Smooth muscle cell (in vitro differentiated cells): Measurements from ENCODE around the gene CWC22. TPM values are rescaled to one million over a fixed set of nuclear protein-coding genes. Genes with fewer than 3 reads are reported as not detected.

ENCODE experiments used
- DNase-seq: peaks from one replicate; lab custom pipeline; 2025; ENCODE audit not compliant: unreplicated experiment; lab: John Stamatoyannopoulos, UW
- H2AFZ ChIP-seq: fragments of 200-600 bp; sonication (generic); 2 replicates; pipeline ENCODE4 v1.6.0; 2016; ENCODE audit warnings: antibody characterized with exemption, low read depth, mild to moderate bottlenecking
- H3F3A ChIP-seq: fragments of 200-600 bp; sonication (generic); 2 replicates; pipeline ENCODE4 v1.6.0; 2017; ENCODE audit warnings: antibody characterized with exemption, low read depth
- H3K27ac ChIP-seq: fragments of 200-600 bp; sonication (generic); 2 replicates; pipeline ENCODE4 v1.5.1; 2016; ENCODE audit warnings: low read depth, mild to moderate bottlenecking
- H3K27me3 ChIP-seq: fragments of 200-600 bp; sonication (generic); 2 replicates; pipeline ENCODE4 v1.6.1; 2016; ENCODE audit warnings: low read depth, mild to moderate bottlenecking
- H3K36me3 ChIP-seq: fragments of 200-600 bp; sonication (generic); 2 replicates; pipeline ENCODE4 v1.5.1; 2016; ENCODE audit warnings: low read depth
- H3K4me1 ChIP-seq: fragments of 200-600 bp; sonication (generic); 2 replicates; pipeline ENCODE4 v1.5.1; 2016; ENCODE audit warnings: low read depth
- H3K4me2 ChIP-seq: fragments of 200-600 bp; sonication (generic); 2 replicates; pipeline ENCODE4 v1.6.0; 2016; ENCODE audit warnings: mild to moderate bottlenecking
- H3K4me3 ChIP-seq: fragments of 200-600 bp; sonication (generic); 2 replicates; pipeline ENCODE4 v1.5.1; 2016; ENCODE audit warnings: mild to moderate bottlenecking
- H3K79me2 ChIP-seq: fragments of 200-600 bp; sonication (generic); 2 replicates; pipeline ENCODE4 v1.6.0; 2016; ENCODE audit warnings: low read depth, mild to moderate bottlenecking
- H3K9ac ChIP-seq: fragments of 200-600 bp; sonication (generic); 2 replicates; pipeline ENCODE4 v1.6.0; 2016; ENCODE audit warnings: low read depth
- H3K9me3 ChIP-seq: fragments of 200-600 bp; sonication (generic); replicated peaks from 2 replicates; pipeline ENCODE4 v1.5.1; 2016; ENCODE audit warnings: low read depth
- H4K20me1 ChIP-seq: fragments of 200-600 bp; sonication (generic); 2 replicates; pipeline ENCODE4 v1.6.0; 2016; ENCODE audit warnings: low read depth
- WGBS: methylation state at CpG from one replicate; pipeline ENCODE4 v1.1.7; 2016; ENCODE audit warnings: low lambda C conversion rate; 5-methylcytosine and 5-hydroxymethylcytosine counted together
- polyA plus RNA-seq: library from polyadenylated mRNA; unstranded; fragments of >200 nt; fragmentation: Nextera tagmentation; extraction: Ambion mirVana; gene quantifications from 2 replicates; pipeline ENCODE4 v1.2.1, GENCODE V29; 2016
- total RNA-seq: library from RNA; depleted of rRNA; stranded (reverse); fragments of >200 nt; gene quantifications from 2 replicates; pipeline ENCODE4 v1.2.3, GENCODE V29; 2014
- TF ChIP-seq, protein P1 (sequence below): fragments of 200-600 bp; sonication (generic); IDR thresholded peaks from 2 replicates; pipeline ENCODE4 v1.5.1; 2017; ENCODE audit warnings: borderline replicate concordance, mild to moderate bottlenecking, antibody characterized with exemption; ENCODE audit not compliant: insufficient read depth, poor library complexity, severe bottlenecking

Gene CWC22
- total and polyA plus RNA-seq, 2 experiments from 2014 or later = 16.5 to 17.3 TPM

DNA sequence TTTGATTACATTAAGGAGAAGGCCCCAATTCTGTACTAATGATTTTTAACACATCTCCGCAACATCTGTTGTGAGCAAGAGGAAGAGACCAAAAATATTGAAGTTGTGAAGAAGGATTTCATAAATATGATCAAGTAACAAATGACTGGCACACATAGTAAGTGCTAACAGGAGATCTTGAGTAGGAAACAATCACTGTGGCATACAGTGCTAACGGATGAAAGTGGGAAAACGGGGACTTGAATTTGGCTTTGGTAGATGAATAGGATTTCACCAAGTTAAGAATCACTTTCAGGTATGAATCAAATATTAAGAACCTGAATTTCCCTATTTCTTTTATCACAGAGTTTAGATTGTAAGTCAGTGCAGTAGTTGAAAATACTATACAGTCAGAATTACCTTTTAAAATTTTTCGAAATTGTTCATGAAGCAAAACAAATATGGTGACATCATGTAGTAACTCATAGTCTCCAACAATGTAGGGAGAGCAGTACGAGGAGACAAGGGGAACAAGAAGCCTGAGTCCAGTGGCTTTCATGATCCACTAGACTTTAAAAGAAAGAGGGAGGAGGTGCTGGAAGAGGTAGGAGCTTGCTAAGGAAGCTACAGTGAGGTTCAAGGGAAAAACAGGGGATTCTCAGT, 16.3 kb downstream of the CWC22 start:
- Histone ChIP-seq H4K20me1 (peaks cover 49% of the 10 kb centered on the region), H3K4me3 (no peak overlapping the region), H3K4me2 (no peak overlapping the region), H3K79me2 (peaks cover 43% of the 10 kb centered on the region), H3K4me1 (peaks cover under 1% of the 10 kb centered on the region), H2AFZ (no peak overlapping the region), H3F3A (no peaks in the 10 kb centered on the region), H3K9me3 (no peaks in the 10 kb centered on the region), H3K36me3 (peaks cover 19% of the 10 kb centered on the region), H3K27ac (no peak overlapping the region), H3K9ac (no peak overlapping the region), H3K27me3 (no peaks in the 10 kb centered on the region)
- TF ChIP-seq, protein P1, sequence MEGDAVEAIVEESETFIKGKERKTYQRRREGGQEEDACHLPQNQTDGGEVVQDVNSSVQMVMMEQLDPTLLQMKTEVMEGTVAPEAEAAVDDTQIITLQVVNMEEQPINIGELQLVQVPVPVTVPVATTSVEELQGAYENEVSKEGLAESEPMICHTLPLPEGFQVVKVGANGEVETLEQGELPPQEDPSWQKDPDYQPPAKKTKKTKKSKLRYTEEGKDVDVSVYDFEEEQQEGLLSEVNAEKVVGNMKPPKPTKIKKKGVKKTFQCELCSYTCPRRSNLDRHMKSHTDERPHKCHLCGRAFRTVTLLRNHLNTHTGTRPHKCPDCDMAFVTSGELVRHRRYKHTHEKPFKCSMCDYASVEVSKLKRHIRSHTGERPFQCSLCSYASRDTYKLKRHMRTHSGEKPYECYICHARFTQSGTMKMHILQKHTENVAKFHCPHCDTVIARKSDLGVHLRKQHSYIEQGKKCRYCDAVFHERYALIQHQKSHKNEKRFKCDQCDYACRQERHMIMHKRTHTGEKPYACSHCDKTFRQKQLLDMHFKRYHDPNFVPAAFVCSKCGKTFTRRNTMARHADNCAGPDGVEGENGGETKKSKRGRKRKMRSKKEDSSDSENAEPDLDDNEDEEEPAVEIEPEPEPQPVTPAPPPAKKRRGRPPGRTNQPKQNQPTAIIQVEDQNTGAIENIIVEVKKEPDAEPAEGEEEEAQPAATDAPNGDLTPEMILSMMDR = no peak
- DNase-seq = no peak
- WGBS = 77% methylated on average over 5 of the region's 5 CpGs

DNA sequence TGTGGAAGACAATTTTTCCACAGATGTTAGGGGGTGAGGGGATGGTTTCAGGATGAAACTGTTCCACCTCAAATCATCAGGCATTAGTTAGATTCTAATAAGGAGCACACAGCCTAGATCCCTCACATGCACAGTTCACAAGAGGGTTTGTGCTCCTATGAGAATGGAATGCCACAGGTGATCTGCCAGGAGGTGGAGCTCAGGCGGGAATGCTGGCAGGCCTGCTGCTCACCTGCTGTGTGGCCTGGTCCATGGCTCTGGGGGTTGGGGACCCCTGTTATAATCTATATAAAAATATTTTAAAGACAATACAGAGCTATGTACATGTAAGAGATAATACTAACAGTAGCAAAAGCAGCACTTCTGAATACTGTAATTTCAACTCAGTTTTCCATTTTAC, 19.2 kb downstream of the CWC22 start:
- Histone ChIP-seq H3K9ac (no peak overlapping the region), H3K36me3 (peaks cover 10% of the 10 kb centered on the region)
- 93% methylated on average over 1 of the region's 1 CpG for WGBS

DNA sequence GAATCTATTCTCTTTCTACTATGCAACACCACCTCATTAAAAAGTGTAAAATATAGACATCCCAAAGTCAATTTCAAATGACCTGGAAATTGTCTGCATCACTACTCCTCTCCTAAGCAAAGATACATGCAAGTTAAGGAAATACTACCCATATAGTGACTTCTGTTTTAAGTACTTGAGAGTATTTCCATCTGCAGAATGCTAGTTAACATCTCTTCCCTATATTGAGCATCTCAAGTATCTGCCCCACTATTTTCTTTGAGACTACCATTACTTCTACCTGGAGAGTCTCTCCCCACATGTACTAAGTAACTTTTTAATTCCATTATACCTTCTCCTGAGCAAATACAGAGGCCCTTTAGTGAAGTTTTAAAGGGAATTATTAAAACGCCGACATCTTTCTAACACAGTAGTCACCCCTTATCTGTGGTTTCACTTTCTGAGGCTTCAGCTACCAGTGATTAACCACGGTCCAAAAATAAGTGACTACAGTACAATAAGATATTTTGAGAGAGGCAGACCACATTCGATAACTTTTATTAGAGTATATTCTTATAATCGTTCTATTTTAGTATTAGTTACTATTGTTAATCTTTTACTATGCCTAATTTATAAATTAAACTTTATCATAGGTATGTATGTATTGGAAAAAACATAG, 21.8 kb downstream of the CWC22 start:
- Histone ChIP-seq H3K27me3 (no peaks in the 10 kb centered on the region), H4K20me1 (peaks cover 6% of the 10 kb centered on the region), H3K4me2 (no peak overlapping the region), H3K79me2 (peaks cover 2% of the 10 kb centered on the region), H2AFZ (no peak overlapping the region), H3K9me3 (no peaks in the 10 kb centered on the region), H3K4me1 (peaks cover 7% of the 10 kb centered on the region), H3K4me3 (no peak overlapping the region), H3K36me3 (peaks cover 10% of the 10 kb centered on the region), H3K27ac (no peak overlapping the region), H3K9ac (no peak overlapping the region), H3F3A (peaks cover 2% of the 10 kb centered on the region)
- no peak for DNase-seq
- TF ChIP-seq, protein P1 = no peak
- 75% methylated on average over 5 of the region's 5 CpGs for WGBS

More for the DNA sequence above, 19.2 kb downstream of the CWC22 start:
- Histone ChIP-seq H3K27ac (no peak overlapping the region), H2AFZ (no peak overlapping the region), H3F3A (no peaks in the 10 kb centered on the region), H3K79me2 (peaks cover 14% of the 10 kb centered on the region), H3K27me3 (no peaks in the 10 kb centered on the region), H3K4me2 (no peak overlapping the region), H3K4me3 (no peak overlapping the region), H3K9me3 (no peaks in the 10 kb centered on the region), H4K20me1 (peaks cover 21% of the 10 kb centered on the region), H3K4me1 (no peaks in the 10 kb centered on the region)
- TF ChIP-seq, protein P1 = no peak
- no peak for DNase-seq
